H1 (cell line): ENCODE measurements around the gene OVCA2. TPM values are rescaled to one million over a fixed set of nuclear protein-coding genes. Genes with fewer than 3 reads are reported as not detected.

Source experiments
- CTCF ChIA-PET: fragments of 300-600 bp; sonication (Branson Sonifier 250); formaldehyde crosslinking; loops from one replicate; lab custom pipeline; 2021; ENCODE audit not compliant: partially characterized antibody; lab: Charles Lee
- POLR2A ChIA-PET: fragments of 300-600 bp; sonication (Branson Sonifier 250); formaldehyde crosslinking; loops from one replicate; lab custom pipeline; 2021; ENCODE audit warnings: inconsistent platforms; ENCODE audit not compliant: partially characterized antibody; lab: Charles Lee
- DNase-seq, 2 experiments: peaks; one replicate each; pipeline versions ENCODE4 v3.0.0 to v3.0.0-alpha.2; 2010 to 2022; ENCODE audit warnings: low spot score in 2 of 2, low read depth in 1 of 2, mixed read lengths in 1 of 2
- FAIRE-seq: peaks from 2 replicates; lab custom pipeline; 2011; peaks lifted over from hg19 to GRCh38; lab: Jason Lieb, UNC
- H2AFZ ChIP-seq: 2 replicates; pipeline ENCODE4 v1.8.1; 2012; ENCODE audit warnings: low read length, inconsistent platforms
- H2AK5ac ChIP-seq: 2 replicates; pipeline ENCODE4 v1.6.1; 2013; ENCODE audit warnings: low read depth, low read length
- H2BK120ac ChIP-seq: replicated peaks from 2 replicates; pipeline ENCODE3; 2013; ENCODE audit warnings: low read depth, low read length, inconsistent platforms
- H2BK12ac ChIP-seq: 2 replicates; pipeline ENCODE4 v1.6.1; 2013; ENCODE audit warnings: low read depth, low read length
- H2BK15ac ChIP-seq: 2 replicates; pipeline ENCODE4 v1.6.1; 2013; ENCODE audit warnings: low read length
- H2BK20ac ChIP-seq: 2 replicates; pipeline ENCODE4 v1.6.1; 2013; ENCODE audit warnings: low read length
- H2BK5ac ChIP-seq: 2 replicates; pipeline ENCODE4 v1.6.1; 2013; ENCODE audit warnings: low read depth, low read length
- H3K14ac ChIP-seq: 2 replicates; pipeline ENCODE4 v1.6.1; 2013; ENCODE audit warnings: inconsistent platforms; ENCODE audit not compliant: insufficient read length
- H3K18ac ChIP-seq: 2 replicates; pipeline ENCODE4 v1.6.1; 2013; ENCODE audit warnings: low read length; ENCODE audit errors: extremely low read depth
- H3K23ac ChIP-seq: 2 replicates; pipeline ENCODE4 v1.6.1; 2013; ENCODE audit warnings: inconsistent platforms; ENCODE audit not compliant: insufficient read length
- H3K23me2 ChIP-seq: 2 replicates; pipeline ENCODE4 v1.6.1; 2013; ENCODE audit warnings: low read depth, low read length
- H3K27ac ChIP-seq: 2 replicates; pipeline ENCODE4 v1.6.1; 2011; ENCODE audit warnings: low read depth, low read length, inconsistent platforms
- H3K27me3 ChIP-seq, 4 experiments: replicated peaks in 1 of 4; 1 replicate in 1 of 4; 2 replicates in 3 of 4; pipeline versions ENCODE4 v1.6.1 to v1.8.1; 2011 to 2013; ENCODE audit warnings: low read length in 3 of 4, mild to moderate bottlenecking in 3 of 4, inconsistent platforms in 2 of 4, mixed read lengths in 2 of 4, moderate library complexity in 1 of 4; ENCODE audit not compliant: control insufficient read depth in 3 of 4, insufficient read depth in 3 of 4; ENCODE audit errors: extremely low read depth in 1 of 4
- H3K36me3 ChIP-seq, 4 experiments: 2 replicates each; pipeline versions ENCODE4 v1.6.1 to v1.8.1; 2011 to 2013; ENCODE audit warnings: mild to moderate bottlenecking in 4 of 4, low read length in 3 of 4, moderate library complexity in 2 of 4, control low read depth in 1 of 4, inconsistent platforms in 1 of 4; ENCODE audit not compliant: insufficient read depth in 4 of 4, control insufficient read depth in 2 of 4
- H3K4ac ChIP-seq: replicated peaks from 2 replicates; pipeline ENCODE3; 2013; ENCODE audit warnings: low read length, low read depth, mixed read lengths, inconsistent platforms; ENCODE audit not compliant: insufficient read length
- H3K4me1 ChIP-seq, 4 experiments: replicated peaks in 1 of 4; 1 replicate in 1 of 4; 2 replicates in 3 of 4; pipeline versions ENCODE4 v1.6.1 to v1.8.1; 2011 to 2013; ENCODE audit warnings: low read length in 3 of 4, inconsistent platforms in 2 of 4, mixed read lengths in 1 of 4; ENCODE audit not compliant: insufficient read depth in 4 of 4, control insufficient read depth in 3 of 4
- H3K4me2 ChIP-seq, 2 experiments: 2 replicates each; pipeline versions ENCODE4 v1.6.1 to v1.8.1; 2011 to 2013; ENCODE audit warnings: low read depth in 2 of 2, low read length in 2 of 2, control low read depth in 1 of 2, inconsistent platforms in 1 of 2, mild to moderate bottlenecking in 1 of 2; ENCODE audit not compliant: insufficient read depth in 1 of 2
- H3K4me3 ChIP-seq, 4 experiments: fragments of 200-600, 300-600 bp in 1 of 4; sonication (generic), shearing (Covaris generic), sonication (Bioruptor Twin) in 1 of 4; 2 replicates each; pipeline versions ENCODE4 v1.5.1 to v1.8.1; 2011 to 2016; ENCODE audit warnings: low read length in 4 of 4, low read depth in 3 of 4, control low read depth in 2 of 4, inconsistent platforms in 2 of 4, mild to moderate bottlenecking in 2 of 4, mixed read lengths in 1 of 4, moderate library complexity in 1 of 4; ENCODE audit not compliant: insufficient read depth in 2 of 4; ENCODE audit errors: extremely low read depth in 1 of 4
- H3K56ac ChIP-seq: replicated peaks from 2 replicates; pipeline ENCODE3; 2013; ENCODE audit warnings: low read depth, mild to moderate bottlenecking, mixed read lengths, low read length, inconsistent platforms; ENCODE audit not compliant: insufficient read length
- H3K79me1 ChIP-seq: 2 replicates; pipeline ENCODE4 v1.6.1; 2013; ENCODE audit warnings: low read depth, low read length, control low read depth
- H3K79me2 ChIP-seq, 2 experiments: 2 replicates each; pipeline versions ENCODE4 v1.6.1 to v1.8.1; 2012 to 2013; ENCODE audit warnings: low read length in 2 of 2, mild to moderate bottlenecking in 2 of 2, inconsistent platforms in 1 of 2; ENCODE audit not compliant: insufficient read depth in 2 of 2, control insufficient read depth in 1 of 2
- H3K9ac ChIP-seq, 4 experiments: replicated peaks in 1 of 4; 1 replicate in 1 of 4; 2 replicates in 3 of 4; pipeline versions ENCODE4 v1.6.1 to v1.8.1; 2011 to 2013; ENCODE audit warnings: low read depth in 3 of 4, low read length in 3 of 4, control low read depth in 2 of 4, mild to moderate bottlenecking in 2 of 4, moderate library complexity in 2 of 4, inconsistent platforms in 1 of 4; ENCODE audit errors: extremely low read depth in 1 of 4
- H3K9me3 ChIP-seq, 2 experiments: 2 replicates each; pipeline versions ENCODE4 v1.6.1 to v1.8.1; 2012 to 2013; ENCODE audit warnings: mild to moderate bottlenecking in 2 of 2, moderate library complexity in 2 of 2, control low read depth in 1 of 2, inconsistent platforms in 1 of 2, low read depth in 1 of 2, low read length in 1 of 2, mixed read lengths in 1 of 2; ENCODE audit not compliant: insufficient read depth in 2 of 2
- H4K20me1 ChIP-seq, 2 experiments: replicated peaks in 1 of 2; 2 replicates each; pipeline versions ENCODE3 to v1.8.1; 2011 to 2013; ENCODE audit warnings: inconsistent platforms in 2 of 2, low read length in 2 of 2, mild to moderate bottlenecking in 1 of 2; ENCODE audit not compliant: insufficient read depth in 2 of 2, control insufficient read depth in 1 of 2
- H4K5ac ChIP-seq: 2 replicates; pipeline ENCODE4 v1.6.1; 2013; ENCODE audit warnings: low read length, low read depth, mixed read lengths, inconsistent platforms; ENCODE audit not compliant: insufficient read length
- H4K8ac ChIP-seq: 2 replicates; pipeline ENCODE4 v1.8.0; 2013; ENCODE audit warnings: mild to moderate bottlenecking, moderate library complexity, low read length, inconsistent platforms; ENCODE audit not compliant: insufficient read depth; ENCODE audit errors: extremely low read depth
- H4K91ac ChIP-seq: replicated peaks from 2 replicates; pipeline ENCODE3; 2013; ENCODE audit warnings: low read length, mixed read lengths, inconsistent platforms; ENCODE audit not compliant: insufficient read length
- CTCF ChIP-seq, 3 experiments: IDR thresholded peaks; 1 replicate in 2 of 3; 2 replicates in 1 of 3; pipeline versions ENCODE4 v1.5.1 to v1.6.1; 2011; ENCODE audit warnings: low read length in 3 of 3, mild to moderate bottlenecking in 3 of 3, inconsistent platforms in 2 of 3, low read depth in 1 of 3, moderate library complexity in 1 of 3; ENCODE audit not compliant: insufficient read depth in 1 of 3; ENCODE audit errors: control extremely low read depth in 1 of 3
- EZH2 ChIP-seq: fragments of 200-600 bp; sonication (generic); IDR thresholded peaks from 2 replicates; pipeline ENCODE4 v1.7.1; 2012; ENCODE audit warnings: low read depth, mild to moderate bottlenecking, moderate library complexity, low read length, inconsistent platforms; ENCODE audit not compliant: severe bottlenecking
- GTF2F1 ChIP-seq: IDR thresholded peaks from 2 replicates; pipeline ENCODE4 v1.6.1; 2012; ENCODE audit warnings: low read depth, low read length, improper control_type of control experiment, borderline replicate concordance
- JUND ChIP-seq: IDR thresholded peaks from 2 replicates; pipeline ENCODE4 v1.6.1; 2011; ENCODE audit warnings: mild to moderate bottlenecking, improper control_type of control experiment, low read length
- NRF1 ChIP-seq: IDR thresholded peaks from 2 replicates; pipeline ENCODE4 v1.6.1; 2011; ENCODE audit warnings: mild to moderate bottlenecking, low read depth, low read length, improper control_type of control experiment
- RAD21 ChIP-seq, 2 experiments: IDR thresholded peaks in 1 of 2; conservative IDR thresholded peaks in 1 of 2; 2 replicates each; pipeline ENCODE4 v1.6.1; 2011; ENCODE audit warnings: low read depth in 2 of 2, low read length in 2 of 2, improper control_type of control experiment in 1 of 2, inconsistent platforms in 1 of 2, mild to moderate bottlenecking in 1 of 2, moderate library complexity in 1 of 2
- RFX5 ChIP-seq: IDR thresholded peaks from 2 replicates; pipeline ENCODE4 v1.6.1; 2011; ENCODE audit warnings: low read depth, low read length, improper control_type of control experiment, borderline replicate concordance
- RNF2 ChIP-seq: fragments of 200-900, 300-1000 bp; sonication (generic); IDR thresholded peaks from 2 replicates; pipeline ENCODE4 v1.7.1; 2016; ENCODE audit warnings: borderline replicate concordance, low read depth, mild to moderate bottlenecking, antibody characterized with exemption, low read length; ENCODE audit not compliant: poor library complexity, severe bottlenecking; ENCODE audit errors: missing control alignments
- SIRT6 ChIP-seq: IDR thresholded peaks from one replicate; pipeline ENCODE4 v1.7.1; 2012; ENCODE audit warnings: low read length, inconsistent platforms
- TBP ChIP-seq: IDR thresholded peaks from 2 replicates; pipeline ENCODE4 v1.6.1; 2011; ENCODE audit warnings: low read depth, low read length, improper control_type of control experiment
- WGBS, 2 experiments: shearing (Covaris generic) in 1 of 2; methylation state at CpG; one replicate each; pipeline versions ENCODE4 v1.1.6 to v1.1.7; 2013 to 2015; ENCODE audit warnings: low lambda C conversion rate in 2 of 2, mixed read lengths in 2 of 2, inconsistent platforms in 1 of 2, low coverage in 1 of 2, missing lambda C conversion rate in 1 of 2; ENCODE audit not compliant: insufficient replicate concordance in 2 of 2, insufficient coverage in 1 of 2, insufficient read length in 1 of 2; ENCODE audit errors: extremely low coverage in 1 of 2, missing lambda C conversion rate in 1 of 2; 5-methylcytosine and 5-hydroxymethylcytosine counted together
- polyA plus RNA-seq, 7 experiments: library from polyadenylated mRNA; depleted of rRNA in 3 of 7; stranded (reverse) in 5 of 7; unstranded in 2 of 7; fragments of >200 nt in 5 of 7; fragments of 200-250 nt in 2 of 7; gene quantifications; 1 replicate in 5 of 7; 2 replicates in 1 of 7; 4 replicates in 1 of 7; pipeline versions ENCODE4 v1.2.1 to v1.2.3, GENCODE V29; 2011 to 2013; ENCODE audit warnings: missing spikeins in 2 of 7, mixed read lengths in 2 of 7
- total RNA-seq: library from RNA; stranded (reverse); fragmentation: NEBNext Ultra II Directional; extraction: Animal tissue kit (Norgen Biotek cat#: 25700); gene quantifications from 2 replicates; pipeline ENCODE4 v1.2.1, GENCODE V29; 2021

OVCA2 gene
- total and polyA plus RNA-seq, 2 of the 8 experiments (the other 6 are each of a cell fraction or from before 2014, with no cell fraction given), result 15.3 to 37.0 TPM

DNA sequence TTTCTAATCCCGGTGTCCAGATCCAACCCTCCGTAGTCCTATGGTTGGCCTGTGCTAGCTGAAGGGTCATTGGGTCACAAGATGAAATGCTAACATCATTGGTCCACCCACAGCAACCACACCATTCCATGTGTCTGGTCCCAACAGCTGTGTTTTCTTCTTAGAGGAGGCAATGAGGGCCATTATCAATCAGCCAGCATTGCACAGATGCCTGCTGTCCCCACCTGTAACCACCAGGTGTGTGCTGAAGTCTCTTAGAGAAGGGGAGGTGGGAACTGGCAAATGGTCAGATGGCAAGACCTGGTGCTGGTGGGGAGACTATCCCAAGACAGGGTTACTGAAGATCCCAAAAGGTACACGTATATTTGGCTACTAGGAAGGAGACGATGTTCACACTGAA lies 50.4 kb downstream of the OVCA2 start:
- Histone ChIP-seq H4K91ac (no peak overlapping the region), H2BK120ac (no peak overlapping the region), H3K79me2 (no peaks in the 10 kb centered on the region), H3K14ac (no peak overlapping the region), H2AK5ac (0 out of 2 replicates have a peak overlapping the region, but pooled peaks have one; percentile 15), H4K20me1 (peaks cover 0 to 11% of the 10 kb centered on the region in 2 experiments), H3K23me2 (no peaks in the 10 kb centered on the region), H3K56ac (no peak overlapping the region), H3K4ac (no peak overlapping the region), H3K9ac (no peak overlapping the region), H3K4me2 (no peak overlapping the region), H3K18ac (no peak overlapping the region), H2BK12ac (no peak overlapping the region; the same call in 1 of the 2 replicates), H3K27me3 (no peaks in the 10 kb centered on the region), H3K4me3 (no peak overlapping the region), H4K5ac (no peak overlapping the region), H4K8ac (no peak overlapping the region), H3K79me1 (no peaks in the 10 kb centered on the region), H2BK5ac (no peak overlapping the region), H3K4me1 (peaks cover 2 to 19% (median 7%) of the 10 kb centered on the region in 4 experiments), H3K36me3 (no peaks in the 10 kb centered on the region), H2BK20ac (no peak overlapping the region), H3K27ac (no peak overlapping the region), H2AFZ (no peak overlapping the region), H2BK15ac (no peak overlapping the region), H3K23ac (no peak overlapping the region), H3K9me3 (no peaks in the 10 kb centered on the region)
- DNase-seq (no peak), FAIRE-seq (no peak)
- ChIA-PET POLR2A (no interaction called here), CTCF (interaction anchor here (0.6 to 3.9 kb wide), 20 partner anchors 10 to 153 kb away, joined by 3 to 22 read pairs (median 4); no protein-coding TSS in a partner anchor)
- WGBS, 2 experiments, result 92% methylated on average over 4 of the region's 4 CpGs; no CpG with 5 or more reads in 1 of the 2 experiments
- peak in 1 of 2 experiments; percentile 37; a peak in 1 of 4 replicates for TF ChIP-seq RAD21 (IDR thresholded peaks at IDR 0.05 in 1 of 2, conservative IDR thresholded peaks at IDR 0.05 in 1 of 2; ENCODE audit: low read depth in 2 of 2, low read length in 2 of 2)
- TF ChIP-seq JUND, result no peak
- TF ChIP-seq RNF2, result no peak
- TF ChIP-seq CTCF (IDR thresholded peaks at IDR 0.05; ENCODE audit: control extremely low read depth in 1 of 3, insufficient read depth in 1 of 3, low read depth in 1 of 3, low read length in 3 of 3), result peak; percentile 14 to 61 (median 39); a peak in 3 of 4 replicates
- TF ChIP-seq SIRT6, result no peak
- no peak for TF ChIP-seq NRF1
- no peak for TF ChIP-seq EZH2
- no peak for TF ChIP-seq GTF2F1
- TF ChIP-seq TBP, result no peak
- no peak for TF ChIP-seq RFX5
